ENCODE results near the gene DPYD.

- TF ChIP-seq POLR2A (IDR thresholded peaks at IDR 0.05) (no peak), CTCF (IDR thresholded peaks at IDR 0.05) (no peak)
Measured at GRCh38 chr1:97603218-97603617, 317.6 kb downstream of the DPYD start.
